Liver (tissue), 9 donors: ENCODE data around the gene KRTAP5-3. TPM values are rescaled to one million over a fixed set of nuclear protein-coding genes. Genes with fewer than 3 reads are reported as not detected.

Experiments used
- DNase-seq: peaks from one replicate; pipeline ENCODE4 v3.0.0-alpha.2; 2017; ENCODE audit warnings: low spot score
- H3K27ac ChIP-seq, 2 donors: one replicate each; pipeline ENCODE4 v1.7.0; 2013; ENCODE audit warnings: inconsistent platforms in 2 of 2, low read length in 2 of 2, control low read depth in 1 of 2, low read depth in 1 of 2, mild to moderate bottlenecking in 1 of 2
- H3K27me3 ChIP-seq, 4 donors: one replicate each; pipeline versions ENCODE4 v1.6.1 to v1.7.0; 2013; ENCODE audit warnings: low read length in 3 of 4, inconsistent platforms in 1 of 4, mild to moderate bottlenecking in 1 of 4, moderate library complexity in 1 of 4; ENCODE audit not compliant: control insufficient read depth in 4 of 4, insufficient read depth in 4 of 4
- H3K36me3 ChIP-seq, 4 donors: one replicate each; pipeline versions ENCODE4 v1.6.1 to v1.7.0; 2013; ENCODE audit warnings: low read length in 3 of 4, mild to moderate bottlenecking in 3 of 4, low read depth in 1 of 4, moderate library complexity in 1 of 4; ENCODE audit not compliant: control insufficient read depth in 4 of 4, insufficient read depth in 3 of 4
- H3K4me1 ChIP-seq, 4 donors: one replicate each; pipeline versions ENCODE4 v1.6.1 to v1.7.0; 2013; ENCODE audit warnings: low read length in 3 of 4, mild to moderate bottlenecking in 3 of 4, moderate library complexity in 1 of 4; ENCODE audit not compliant: control insufficient read depth in 4 of 4, insufficient read depth in 4 of 4
- H3K4me3 ChIP-seq, 3 donors: one replicate each; pipeline versions ENCODE4 v1.6.1 to v1.7.0; 2013; ENCODE audit warnings: low read length in 3 of 3, control low read depth in 1 of 3, low read depth in 1 of 3, mild to moderate bottlenecking in 1 of 3
- H3K9ac ChIP-seq, 2 donors: one replicate each; pipeline ENCODE4 v1.7.0; 2013; ENCODE audit warnings: low read length in 2 of 2, mild to moderate bottlenecking in 2 of 2, moderate library complexity in 2 of 2, control low read depth in 1 of 2, low read depth in 1 of 2
- H3K9me3 ChIP-seq, 4 donors: one replicate each; pipeline versions ENCODE4 v1.6.1 to v1.7.0; 2013; ENCODE audit warnings: low read length in 3 of 4; ENCODE audit not compliant: control insufficient read depth in 4 of 4
- EGR1 ChIP-seq, 2 donors: IDR thresholded peaks; 2 replicates each; pipeline ENCODE4 v1.6.1; 2016 to 2018; ENCODE audit warnings: antibody characterized with exemption in 2 of 2, low read depth in 2 of 2
- FOXA1 ChIP-seq: IDR thresholded peaks from 2 replicates; pipeline ENCODE4 v1.6.1; 2016; ENCODE audit warnings: antibody characterized with exemption
- FOXA2 ChIP-seq: IDR thresholded peaks from 2 replicates; pipeline ENCODE4 v1.6.1; 2016; ENCODE audit warnings: antibody characterized with exemption
- GABPA ChIP-seq, 2 donors: IDR thresholded peaks in 1 of 2; conservative IDR thresholded peaks in 1 of 2; 2 replicates each; pipeline ENCODE4 v1.6.1; 2016; ENCODE audit warnings: antibody characterized with exemption in 2 of 2, mild to moderate bottlenecking in 1 of 2, moderate library complexity in 1 of 2
- HNF4A ChIP-seq, 2 donors: conservative IDR thresholded peaks; 2 replicates each; pipeline ENCODE4 v1.6.1; 2016; ENCODE audit warnings: antibody characterized with exemption in 2 of 2, mild to moderate bottlenecking in 2 of 2
- HNF4G ChIP-seq: IDR thresholded peaks from 2 replicates; pipeline ENCODE4 v1.6.1; 2016; ENCODE audit warnings: antibody characterized with exemption
- JUND ChIP-seq, 2 donors: IDR thresholded peaks; 2 replicates each; pipeline ENCODE4 v1.6.1; 2016; ENCODE audit warnings: antibody characterized with exemption in 2 of 2
- NR2F2 ChIP-seq: IDR thresholded peaks from 2 replicates; pipeline ENCODE4 v1.6.1; 2016; ENCODE audit warnings: antibody characterized with exemption
- RAD21 ChIP-seq, 2 donors: IDR thresholded peaks; 2 replicates each; pipeline ENCODE4 v1.6.1; 2016; ENCODE audit warnings: antibody characterized with exemption in 2 of 2, mild to moderate bottlenecking in 2 of 2
- RXRA ChIP-seq, 2 donors: IDR thresholded peaks; 2 replicates each; pipeline ENCODE4 v1.6.1; 2017 to 2018; ENCODE audit warnings: antibody characterized with exemption in 2 of 2, mild to moderate bottlenecking in 1 of 2
- SP1 ChIP-seq: IDR thresholded peaks from 2 replicates; pipeline ENCODE4 v1.6.1; 2018; ENCODE audit warnings: antibody characterized with exemption, mild to moderate bottlenecking
- TAF1 ChIP-seq: conservative IDR thresholded peaks from 2 replicates; pipeline ENCODE4 v1.6.1; 2016; ENCODE audit warnings: antibody characterized with exemption, mild to moderate bottlenecking
- YY1 ChIP-seq: IDR thresholded peaks from 2 replicates; pipeline ENCODE4 v1.6.1; 2016; ENCODE audit warnings: antibody characterized with exemption, mild to moderate bottlenecking
- WGBS: extraction: QIAGEN DNeasy Blood & Tissue Kit; methylation state at CpG from one replicate; pipeline ENCODE4 v1.1.7; 2013; 5-methylcytosine and 5-hydroxymethylcytosine counted together
- polyA plus RNA-seq, 2 donors: library from polyadenylated mRNA; stranded (reverse) in 1 of 2; unstranded in 1 of 2; fragments of 200-250 nt in 1 of 2; fragments of >200 nt in 1 of 2; fragmentation: Nextera tagmentation in 1 of 2; extraction: Ambion mirVana in 1 of 2; gene quantifications; one replicate each; pipeline versions ENCODE4 v1.2.1 to v1.2.3, GENCODE V29; 2013 to 2015
- total RNA-seq, 2 donors: library from RNA; depleted of rRNA; stranded (reverse); fragments of >200 nt; gene quantifications; one replicate each; pipeline ENCODE4 v1.2.3, GENCODE V29; 2014
- TF ChIP-seq, protein P1 (sequence below): IDR thresholded peaks from 2 replicates; pipeline ENCODE4 v1.6.1; 2016; ENCODE audit warnings: antibody characterized with exemption
- TF ChIP-seq, protein P2 (sequence below): IDR thresholded peaks from 2 replicates; pipeline ENCODE4 v1.6.1; 2016; ENCODE audit warnings: antibody characterized with exemption
- TF ChIP-seq, protein P3 (sequence below): IDR thresholded peaks from 2 replicates; pipeline ENCODE4 v1.6.1; 2016; ENCODE audit warnings: antibody characterized with exemption
- TF ChIP-seq, protein P4 (sequence below): IDR thresholded peaks from 2 replicates; pipeline ENCODE4 v1.6.1; 2016; ENCODE audit warnings: antibody characterized with exemption, mild to moderate bottlenecking
- TF ChIP-seq, protein P5 (sequence below): fragments of 150-350 bp; IDR thresholded peaks from 2 replicates; pipeline ENCODE4 v1.5.1; 2017; ENCODE audit warnings: improper control_type of control experiment, low read depth, low read length; ENCODE audit not compliant: missing input control
- donor health status: healthy.
- donor health status: healthy.
- donor health status: healthy.
- donor health status: healthy.
- donor health status: healthy.

KRTAP5-3 gene
- total and polyA plus RNA-seq, 4 donors, result not detected

DNA sequence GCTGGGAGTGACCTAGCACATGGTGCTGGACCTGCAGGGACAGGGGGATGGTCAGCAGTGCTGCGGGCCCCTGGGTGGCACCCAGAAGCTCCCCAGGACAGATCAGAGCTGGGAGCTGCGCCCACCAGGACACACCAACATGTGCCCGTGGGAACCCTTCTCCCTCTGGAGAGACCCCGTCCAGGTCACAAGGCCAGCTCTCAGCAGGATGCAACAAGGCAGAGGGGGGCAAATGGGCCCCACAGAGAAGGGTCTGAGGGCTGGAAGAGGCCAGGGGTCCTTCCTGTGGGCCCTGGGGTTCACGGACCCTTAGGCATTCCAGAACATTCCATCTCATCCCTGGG is 42.4 kb downstream of the KRTAP5-3 start:
- no peak for DNase-seq
- peaks cover 0 to 3% (median 0%) of the 10 kb centered on the region in 4 donors for H3K27me3 ChIP-seq
- H3K27ac ChIP-seq, result no peak overlapping the region
- H3K4me1 ChIP-seq, result peaks cover 0 to 5% (median under 1%) of the 10 kb centered on the region in 4 donors
- TF ChIP-seq HNF4G, result no peak
- no peak for TF ChIP-seq GABPA (IDR thresholded peaks at IDR 0.05 in 1 of 2, conservative IDR thresholded peaks at IDR 0.05 in 1 of 2)
- TF ChIP-seq, protein P1, sequence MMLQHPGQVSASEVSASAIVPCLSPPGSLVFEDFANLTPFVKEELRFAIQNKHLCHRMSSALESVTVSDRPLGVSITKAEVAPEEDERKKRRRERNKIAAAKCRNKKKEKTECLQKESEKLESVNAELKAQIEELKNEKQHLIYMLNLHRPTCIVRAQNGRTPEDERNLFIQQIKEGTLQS, result no peak
- no peaks in the 10 kb centered on the region for H3K9me3 ChIP-seq
- no peak overlapping the region for H3K9ac ChIP-seq
- no peak overlapping the region for H3K4me3 ChIP-seq
- 84% methylated on average over 5 of the region's 5 CpGs for WGBS
- no peaks in the 10 kb centered on the region for H3K36me3 ChIP-seq

DNA sequence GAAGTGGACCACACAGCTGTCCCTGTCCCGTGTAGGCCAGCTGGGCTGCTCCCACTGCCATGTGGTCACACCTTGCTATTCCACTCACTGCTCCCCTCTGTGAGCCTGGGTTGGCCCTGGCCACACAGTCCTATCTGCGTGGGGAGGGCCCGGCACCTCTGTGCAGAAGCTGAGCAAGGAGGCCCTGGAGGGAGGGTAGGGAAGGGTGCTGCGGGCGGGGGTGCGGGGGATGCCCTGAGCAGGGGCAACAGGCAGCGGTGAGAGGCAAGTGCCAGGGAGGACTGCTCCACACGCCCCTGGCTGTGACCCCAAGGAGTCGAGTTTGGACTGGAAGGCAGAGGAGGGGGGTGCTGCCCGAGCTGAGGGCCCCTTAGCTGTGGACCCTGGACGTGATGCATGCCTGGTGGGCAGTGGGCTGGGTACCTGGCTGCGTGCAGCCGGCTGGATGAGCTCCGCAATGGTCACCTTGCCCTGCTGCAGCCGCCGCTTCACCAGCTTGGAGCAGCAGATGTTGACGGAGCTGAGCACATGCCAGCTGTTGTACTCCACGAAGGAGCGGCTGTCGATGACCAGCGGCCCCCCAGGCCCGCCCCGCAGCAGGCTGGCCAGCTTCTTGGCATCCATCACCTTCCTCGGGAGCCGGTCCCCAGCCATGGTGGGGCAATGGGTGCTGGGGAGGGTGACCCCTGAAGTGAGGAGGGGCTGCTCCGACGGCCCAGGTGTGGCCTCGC is 42.9 kb downstream of the KRTAP5-3 start:
- no peaks in the 10 kb centered on the region for H3K36me3 ChIP-seq
- DNase-seq, result no peak
- peaks cover 0 to 6% (median 3%) of the 10 kb centered on the region in 4 donors for H3K4me1 ChIP-seq
- H3K9ac ChIP-seq, result no peak overlapping the region
- H3K27me3 ChIP-seq, result no peaks in the 10 kb centered on the region
- H3K9me3 ChIP-seq, result no peaks in the 10 kb centered on the region
- H3K4me3 ChIP-seq, result no peak overlapping the region
- TF ChIP-seq NR2F2 (no peak), HNF4G (no peak)
- TF ChIP-seq, protein P2, sequence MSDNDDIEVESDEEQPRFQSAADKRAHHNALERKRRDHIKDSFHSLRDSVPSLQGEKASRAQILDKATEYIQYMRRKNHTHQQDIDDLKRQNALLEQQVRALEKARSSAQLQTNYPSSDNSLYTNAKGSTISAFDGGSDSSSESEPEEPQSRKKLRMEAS, result no peak
- H3K27ac ChIP-seq, result no peak overlapping the region
- WGBS, result 88% methylated on average over 28 of the region's 28 CpGs

DNA sequence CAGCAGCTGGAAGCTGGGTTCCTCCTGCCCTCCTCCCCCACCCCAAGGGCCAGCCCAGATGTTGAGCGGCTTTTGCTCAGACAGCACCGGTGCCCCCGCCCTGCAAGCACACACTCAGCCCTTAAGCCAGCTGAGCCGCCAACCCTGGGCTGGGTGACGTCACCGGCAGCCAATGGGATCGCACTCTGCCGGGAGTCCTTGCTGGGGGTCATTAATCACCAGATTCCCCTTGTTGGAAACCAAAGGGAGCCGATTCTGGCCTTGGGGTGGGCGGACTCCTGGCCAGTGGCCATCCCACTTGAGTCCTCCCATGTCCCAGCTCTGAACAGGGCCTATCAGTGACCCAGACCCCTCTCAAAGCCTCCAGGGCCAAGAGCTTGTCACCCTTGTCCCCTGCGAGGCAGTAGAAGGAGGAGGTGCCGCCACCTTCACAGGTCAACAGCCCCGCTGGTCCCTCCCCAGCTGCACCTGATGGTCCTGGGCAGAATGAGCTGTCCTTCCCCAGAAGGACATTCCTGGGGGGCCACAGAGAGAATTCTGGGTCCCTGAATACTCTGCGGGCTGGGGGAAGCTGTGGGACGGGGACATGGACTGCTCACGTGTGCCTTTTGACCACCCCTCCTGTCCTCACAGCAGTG is 43.6 kb downstream of the KRTAP5-3 start:
- 55% methylated on average over 16 of the region's 16 CpGs for WGBS
- Histone ChIP-seq H3K36me3 (no peaks in the 10 kb centered on the region), H3K27ac (no peak overlapping the region), H3K9me3 (no peaks in the 10 kb centered on the region), H3K27me3 (no peaks in the 10 kb centered on the region), H3K4me3 (no peak overlapping the region), H3K9ac (no peak overlapping the region), H3K4me1 (peaks cover 0 to 9% (median 5%) of the 10 kb centered on the region in 4 donors)
- TF ChIP-seq FOXA1, result no peak
- no peak for TF ChIP-seq SP1
- TF ChIP-seq, protein P3, sequence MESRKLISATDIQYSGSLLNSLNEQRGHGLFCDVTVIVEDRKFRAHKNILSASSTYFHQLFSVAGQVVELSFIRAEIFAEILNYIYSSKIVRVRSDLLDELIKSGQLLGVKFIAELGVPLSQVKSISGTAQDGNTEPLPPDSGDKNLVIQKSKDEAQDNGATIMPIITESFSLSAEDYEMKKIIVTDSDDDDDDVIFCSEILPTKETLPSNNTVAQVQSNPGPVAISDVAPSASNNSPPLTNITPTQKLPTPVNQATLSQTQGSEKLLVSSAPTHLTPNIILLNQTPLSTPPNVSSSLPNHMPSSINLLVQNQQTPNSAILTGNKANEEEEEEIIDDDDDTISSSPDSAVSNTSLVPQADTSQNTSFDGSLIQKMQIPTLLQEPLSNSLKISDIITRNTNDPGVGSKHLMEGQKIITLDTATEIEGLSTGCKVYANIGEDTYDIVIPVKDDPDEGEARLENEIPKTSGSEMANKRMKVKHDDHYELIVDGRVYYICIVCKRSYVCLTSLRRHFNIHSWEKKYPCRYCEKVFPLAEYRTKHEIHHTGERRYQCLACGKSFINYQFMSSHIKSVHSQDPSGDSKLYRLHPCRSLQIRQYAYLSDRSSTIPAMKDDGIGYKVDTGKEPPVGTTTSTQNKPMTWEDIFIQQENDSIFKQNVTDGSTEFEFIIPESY, result no peak
- TF ChIP-seq TAF1, result no peak
- TF ChIP-seq JUND (IDR thresholded peaks at IDR 0.05), result no peak
- TF ChIP-seq, protein P4, sequence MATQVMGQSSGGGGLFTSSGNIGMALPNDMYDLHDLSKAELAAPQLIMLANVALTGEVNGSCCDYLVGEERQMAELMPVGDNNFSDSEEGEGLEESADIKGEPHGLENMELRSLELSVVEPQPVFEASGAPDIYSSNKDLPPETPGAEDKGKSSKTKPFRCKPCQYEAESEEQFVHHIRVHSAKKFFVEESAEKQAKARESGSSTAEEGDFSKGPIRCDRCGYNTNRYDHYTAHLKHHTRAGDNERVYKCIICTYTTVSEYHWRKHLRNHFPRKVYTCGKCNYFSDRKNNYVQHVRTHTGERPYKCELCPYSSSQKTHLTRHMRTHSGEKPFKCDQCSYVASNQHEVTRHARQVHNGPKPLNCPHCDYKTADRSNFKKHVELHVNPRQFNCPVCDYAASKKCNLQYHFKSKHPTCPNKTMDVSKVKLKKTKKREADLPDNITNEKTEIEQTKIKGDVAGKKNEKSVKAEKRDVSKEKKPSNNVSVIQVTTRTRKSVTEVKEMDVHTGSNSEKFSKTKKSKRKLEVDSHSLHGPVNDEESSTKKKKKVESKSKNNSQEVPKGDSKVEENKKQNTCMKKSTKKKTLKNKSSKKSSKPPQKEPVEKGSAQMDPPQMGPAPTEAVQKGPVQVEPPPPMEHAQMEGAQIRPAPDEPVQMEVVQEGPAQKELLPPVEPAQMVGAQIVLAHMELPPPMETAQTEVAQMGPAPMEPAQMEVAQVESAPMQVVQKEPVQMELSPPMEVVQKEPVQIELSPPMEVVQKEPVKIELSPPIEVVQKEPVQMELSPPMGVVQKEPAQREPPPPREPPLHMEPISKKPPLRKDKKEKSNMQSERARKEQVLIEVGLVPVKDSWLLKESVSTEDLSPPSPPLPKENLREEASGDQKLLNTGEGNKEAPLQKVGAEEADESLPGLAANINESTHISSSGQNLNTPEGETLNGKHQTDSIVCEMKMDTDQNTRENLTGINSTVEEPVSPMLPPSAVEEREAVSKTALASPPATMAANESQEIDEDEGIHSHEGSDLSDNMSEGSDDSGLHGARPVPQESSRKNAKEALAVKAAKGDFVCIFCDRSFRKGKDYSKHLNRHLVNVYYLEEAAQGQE, result no peak
- no peak for TF ChIP-seq RAD21 (IDR thresholded peaks at IDR 0.05)
- no peak for TF ChIP-seq RXRA (IDR thresholded peaks at IDR 0.05)
- no peak for TF ChIP-seq FOXA2
- TF ChIP-seq, protein P2, result no peak
- no peak for TF ChIP-seq EGR1 (IDR thresholded peaks at IDR 0.05; ENCODE audit: low read depth in 2 of 2)
- no peak for TF ChIP-seq HNF4G
- TF ChIP-seq NR2F2, result no peak
- no peak for TF ChIP-seq GABPA (IDR thresholded peaks at IDR 0.05 in 1 of 2, conservative IDR thresholded peaks at IDR 0.05 in 1 of 2)
- TF ChIP-seq HNF4A (conservative IDR thresholded peaks at IDR 0.05), result no peak
- no peak for TF ChIP-seq YY1
- TF ChIP-seq, protein P5, sequence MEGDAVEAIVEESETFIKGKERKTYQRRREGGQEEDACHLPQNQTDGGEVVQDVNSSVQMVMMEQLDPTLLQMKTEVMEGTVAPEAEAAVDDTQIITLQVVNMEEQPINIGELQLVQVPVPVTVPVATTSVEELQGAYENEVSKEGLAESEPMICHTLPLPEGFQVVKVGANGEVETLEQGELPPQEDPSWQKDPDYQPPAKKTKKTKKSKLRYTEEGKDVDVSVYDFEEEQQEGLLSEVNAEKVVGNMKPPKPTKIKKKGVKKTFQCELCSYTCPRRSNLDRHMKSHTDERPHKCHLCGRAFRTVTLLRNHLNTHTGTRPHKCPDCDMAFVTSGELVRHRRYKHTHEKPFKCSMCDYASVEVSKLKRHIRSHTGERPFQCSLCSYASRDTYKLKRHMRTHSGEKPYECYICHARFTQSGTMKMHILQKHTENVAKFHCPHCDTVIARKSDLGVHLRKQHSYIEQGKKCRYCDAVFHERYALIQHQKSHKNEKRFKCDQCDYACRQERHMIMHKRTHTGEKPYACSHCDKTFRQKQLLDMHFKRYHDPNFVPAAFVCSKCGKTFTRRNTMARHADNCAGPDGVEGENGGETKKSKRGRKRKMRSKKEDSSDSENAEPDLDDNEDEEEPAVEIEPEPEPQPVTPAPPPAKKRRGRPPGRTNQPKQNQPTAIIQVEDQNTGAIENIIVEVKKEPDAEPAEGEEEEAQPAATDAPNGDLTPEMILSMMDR, result no peak
- no peak for DNase-seq
